GM18909 (cell line): ENCODE results near the gene PDE8A.

Experiments
- ATAC-seq: cut with Tn5 transposase; IDR thresholded peaks from one replicate; pipeline ENCODE4 v1.9.1; 2021; ENCODE audit warnings: mild to moderate bottlenecking; ENCODE audit not compliant: unreplicated experiment, poor library complexity

PDE8A gene

DNA sequence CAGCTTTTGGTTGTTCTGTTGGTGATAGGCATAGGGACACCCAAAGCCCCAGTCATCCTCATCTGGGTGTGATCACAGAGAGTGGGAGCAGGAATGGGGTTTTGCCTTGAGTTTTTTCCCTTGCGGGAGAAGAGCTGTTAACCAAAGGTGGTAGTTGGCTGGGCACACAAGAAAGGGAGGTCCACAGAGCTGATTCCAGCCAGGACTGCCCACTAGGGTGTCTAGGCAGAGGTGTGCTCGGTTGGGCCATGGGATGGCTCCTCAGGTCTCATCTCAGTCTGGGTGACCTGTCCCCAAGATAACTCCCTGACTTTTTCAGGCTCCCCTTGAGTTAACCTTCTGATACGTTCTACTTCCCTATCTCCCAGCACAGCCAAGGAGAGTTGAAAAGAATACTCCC, 134.8 kb downstream of the PDE8A start:
- ATAC-seq = no peak

DNA sequence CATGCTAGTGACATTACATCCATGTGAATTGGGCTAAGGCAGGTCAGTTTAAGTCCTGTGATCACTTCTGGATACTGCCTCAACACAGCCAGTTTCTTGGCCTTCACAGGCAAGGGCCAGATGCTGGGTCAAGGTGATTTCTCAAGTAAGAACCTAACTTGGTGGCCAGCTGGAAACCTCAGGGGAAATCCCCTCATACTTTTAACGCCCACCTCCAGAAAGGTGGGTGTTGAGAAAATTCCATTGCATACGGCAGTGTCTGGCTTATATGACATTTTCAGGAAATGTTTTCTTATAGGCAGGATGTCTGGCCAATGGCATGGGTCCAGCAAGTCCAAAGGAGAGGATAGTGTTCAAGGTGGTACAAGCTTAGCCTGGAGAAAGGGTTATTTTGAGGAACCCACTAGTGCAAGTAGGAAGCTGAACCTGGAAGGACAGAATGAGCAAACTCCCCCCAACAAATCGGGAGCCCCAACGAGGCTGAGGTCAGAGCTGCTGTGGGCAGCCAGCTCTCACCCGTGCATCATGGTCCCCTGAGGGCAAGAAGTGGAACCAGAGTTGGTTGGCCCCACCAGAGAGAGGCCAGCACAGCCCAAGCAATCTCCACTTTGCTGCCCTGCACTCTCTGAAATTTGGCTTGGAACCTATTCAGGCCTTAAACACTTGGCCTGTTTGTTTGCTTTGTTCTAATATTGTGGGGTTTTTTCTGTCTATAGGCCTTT, 135.4 kb downstream of the PDE8A start:
- no peak for ATAC-seq

DNA sequence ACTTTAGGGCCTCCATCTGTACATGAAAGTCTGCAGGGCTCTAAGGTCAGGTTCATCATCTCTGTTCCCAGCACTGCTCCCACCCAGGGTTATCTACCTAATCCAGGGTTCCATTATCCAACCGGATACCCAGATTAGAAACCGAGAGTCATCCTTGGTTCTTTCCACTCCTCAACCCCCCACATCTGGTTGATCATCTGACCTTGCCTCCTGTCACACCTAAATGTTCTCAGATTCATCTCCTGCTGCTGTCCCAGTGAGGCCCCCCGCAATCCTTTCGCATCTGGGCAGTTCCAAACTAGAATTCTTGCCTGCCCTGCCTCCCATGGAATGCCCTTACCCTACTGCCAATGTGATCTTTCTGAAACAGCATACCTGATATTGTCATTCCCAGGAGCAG, 136.5 kb downstream of the PDE8A start:
- ATAC-seq = no peak

DNA sequence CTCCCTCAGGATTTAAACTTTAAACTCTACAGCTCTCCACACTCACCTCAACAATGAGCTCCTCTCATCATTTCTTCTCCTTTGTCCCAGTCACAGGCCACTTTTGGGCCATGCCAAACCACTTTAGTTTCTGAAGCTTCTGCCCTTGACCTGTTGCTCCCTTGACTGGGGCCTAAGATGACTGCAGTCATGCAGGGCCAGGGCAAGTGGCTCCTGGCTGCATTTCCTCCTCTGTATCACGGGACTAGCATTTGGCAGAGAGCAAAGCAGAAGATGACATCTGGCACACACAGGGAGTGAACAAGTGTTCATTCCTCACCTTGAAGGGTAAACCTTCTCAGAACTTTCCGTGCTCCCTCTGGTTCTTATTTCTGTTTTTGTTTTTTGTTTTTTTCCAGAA, 136.9 kb downstream of the PDE8A start:
- no peak for ATAC-seq

DNA sequence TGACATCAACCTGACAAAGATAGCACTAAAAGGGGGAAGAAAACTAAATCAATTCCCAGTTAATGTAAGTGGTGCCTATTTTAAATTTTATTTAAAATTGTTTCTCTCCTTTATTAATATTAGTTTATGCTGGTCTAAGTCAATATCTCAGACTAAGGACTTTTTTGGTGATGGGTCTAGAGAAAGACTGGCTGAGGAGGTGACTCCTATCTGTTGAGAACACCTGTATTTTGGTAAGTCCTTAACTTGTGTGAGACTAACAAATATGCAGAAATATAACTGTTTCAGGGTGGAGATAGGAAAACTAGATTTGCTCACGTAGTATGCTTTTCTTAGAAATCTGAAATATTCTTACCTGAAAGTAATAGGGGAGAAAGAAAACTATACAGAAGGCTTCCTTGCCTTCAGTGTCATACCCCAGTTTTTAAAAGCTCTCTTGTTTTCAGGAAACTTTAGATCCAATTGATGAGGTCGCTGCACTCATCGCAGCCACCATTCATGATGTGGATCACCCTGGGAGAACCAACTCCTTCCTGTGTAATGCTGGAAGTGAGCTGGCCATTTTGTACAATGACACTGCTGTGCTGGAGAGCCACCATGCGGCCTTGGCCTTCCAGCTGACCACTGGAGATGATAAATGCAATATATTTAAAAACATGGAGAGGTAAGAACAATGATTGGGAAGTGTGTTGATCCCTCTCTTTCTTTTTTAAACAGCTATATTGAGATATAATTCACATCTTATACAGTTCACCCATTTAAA, 138.9 kb downstream of the PDE8A start:
- no peak for ATAC-seq

DNA sequence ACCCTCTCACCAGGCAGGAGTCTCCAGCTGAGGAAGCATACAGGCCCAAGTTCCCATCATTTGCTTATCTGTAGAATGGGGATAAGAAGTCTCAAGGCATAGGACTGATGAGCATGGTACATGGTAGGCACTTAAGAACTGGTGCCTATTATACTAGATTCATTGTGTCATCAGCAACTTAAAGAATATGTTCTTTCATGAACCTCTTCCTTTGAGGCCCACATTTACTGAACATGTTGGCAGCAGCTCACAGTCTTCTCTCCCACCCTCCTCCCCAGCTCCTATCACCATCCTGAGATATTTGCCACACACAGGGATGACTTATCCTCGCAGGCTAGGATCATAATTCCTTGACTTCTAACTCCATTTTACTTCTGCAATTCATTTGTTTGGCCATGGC, 142.5 kb downstream of the PDE8A start:
- ATAC-seq = no peak

DNA sequence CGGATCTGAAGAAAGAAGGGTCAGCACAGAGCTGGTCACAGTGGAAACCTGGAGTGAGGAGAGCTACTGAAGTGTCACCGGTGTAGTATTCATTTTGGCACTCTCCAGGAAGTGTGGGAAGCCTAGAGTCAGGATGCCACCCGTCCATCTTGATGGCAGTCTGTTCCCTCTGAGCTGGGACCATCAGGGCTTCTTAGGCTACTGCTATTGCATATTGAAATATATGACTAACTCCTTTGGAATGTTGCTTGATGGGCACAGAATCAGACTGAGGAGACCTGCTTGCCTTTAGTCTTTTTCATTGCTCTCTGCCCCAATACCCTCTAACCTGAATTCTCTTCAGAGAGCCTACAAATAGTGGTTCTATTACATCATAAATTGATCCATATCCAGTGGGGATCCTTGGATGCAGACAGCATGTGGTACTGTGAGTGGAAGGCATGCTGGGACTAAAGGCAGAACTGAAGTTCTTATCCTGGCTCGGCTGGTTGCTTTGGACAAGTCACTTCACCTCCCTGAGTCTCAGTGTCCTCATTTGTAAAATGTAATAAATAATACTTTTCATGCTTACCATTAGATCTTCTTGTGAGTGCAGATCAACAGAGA, 143.5 kb downstream of the PDE8A start:
- no peak for ATAC-seq

DNA sequence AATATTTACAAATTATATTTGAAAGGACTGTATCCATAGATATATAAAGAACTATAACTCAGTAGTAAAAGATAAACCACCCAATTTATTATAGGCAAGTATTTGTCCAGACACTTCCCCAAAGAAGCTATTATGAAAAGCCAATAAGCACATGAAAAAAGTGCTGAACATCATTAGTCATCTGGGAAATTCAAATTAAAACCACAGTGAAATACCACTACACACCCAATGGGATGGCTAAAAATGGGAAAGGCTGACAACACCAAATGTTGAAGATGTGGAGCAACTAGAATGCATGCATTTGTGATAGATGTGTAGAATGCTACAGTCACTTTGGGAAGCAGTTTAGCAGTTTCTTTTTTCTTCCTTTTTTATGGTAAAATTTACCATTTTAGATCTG, 147.0 kb downstream of the PDE8A start:
- ATAC-seq = no peak

DNA sequence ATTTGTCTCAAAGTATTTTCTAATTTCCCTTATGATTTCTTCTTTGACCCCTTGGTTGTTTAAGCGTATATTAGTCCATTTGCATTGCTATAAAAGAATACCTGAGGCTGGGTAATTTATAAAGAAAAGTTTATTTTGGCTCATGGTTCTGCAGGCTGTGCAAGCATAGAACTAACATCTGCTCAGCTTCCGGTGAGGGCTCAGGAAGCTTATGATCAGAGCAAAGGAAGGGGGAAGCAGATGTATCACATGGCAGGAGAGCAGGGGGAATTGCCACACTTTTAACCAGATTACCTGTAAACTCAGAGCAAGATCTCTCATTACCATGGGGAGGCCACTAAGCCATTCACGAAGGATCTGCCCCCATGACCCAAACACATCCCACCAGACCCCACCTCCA, 148.2 kb downstream of the PDE8A start:
- ATAC-seq = no peak

DNA sequence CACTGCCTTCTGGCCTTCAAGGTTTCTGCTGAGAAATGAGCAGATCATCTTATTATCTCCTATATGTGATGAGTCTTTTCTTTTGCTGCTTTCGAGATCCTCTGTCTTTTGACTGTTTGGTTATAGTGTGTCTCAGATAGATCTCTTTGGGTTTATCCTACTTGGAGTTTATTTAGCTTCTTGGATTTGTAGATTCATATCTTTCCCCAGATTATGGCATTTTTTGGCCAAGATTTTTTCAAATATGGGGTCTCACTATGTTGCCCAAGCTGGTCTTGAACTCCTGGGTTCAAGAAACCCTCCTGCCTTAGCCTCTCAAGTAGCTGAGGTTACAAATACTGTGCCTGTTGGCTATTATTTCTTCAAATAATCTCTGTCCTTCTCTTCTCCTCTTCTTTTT, 150.3 kb downstream of the PDE8A start:
- no peak for ATAC-seq

DNA sequence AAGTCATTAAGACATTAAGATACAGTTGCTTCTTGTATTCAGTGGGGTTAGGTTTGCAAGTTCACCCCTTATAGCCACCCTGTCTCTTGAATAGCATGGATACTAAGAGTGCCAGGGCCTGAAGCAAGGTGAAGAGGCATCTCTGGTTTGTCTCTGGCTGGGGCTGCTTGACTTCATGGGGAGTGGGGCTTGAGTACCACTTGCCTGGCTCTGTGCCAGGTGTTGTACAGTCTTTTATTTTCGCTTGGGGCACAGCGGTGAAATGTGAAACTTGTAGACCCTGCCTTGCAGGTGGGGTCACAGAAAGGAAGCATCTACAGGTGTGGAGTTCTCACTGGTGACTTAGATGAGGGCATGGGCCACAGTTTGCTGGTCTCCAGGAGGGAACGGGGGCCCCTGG, 152.1 kb downstream of the PDE8A start:
- ATAC-seq = no peak

DNA sequence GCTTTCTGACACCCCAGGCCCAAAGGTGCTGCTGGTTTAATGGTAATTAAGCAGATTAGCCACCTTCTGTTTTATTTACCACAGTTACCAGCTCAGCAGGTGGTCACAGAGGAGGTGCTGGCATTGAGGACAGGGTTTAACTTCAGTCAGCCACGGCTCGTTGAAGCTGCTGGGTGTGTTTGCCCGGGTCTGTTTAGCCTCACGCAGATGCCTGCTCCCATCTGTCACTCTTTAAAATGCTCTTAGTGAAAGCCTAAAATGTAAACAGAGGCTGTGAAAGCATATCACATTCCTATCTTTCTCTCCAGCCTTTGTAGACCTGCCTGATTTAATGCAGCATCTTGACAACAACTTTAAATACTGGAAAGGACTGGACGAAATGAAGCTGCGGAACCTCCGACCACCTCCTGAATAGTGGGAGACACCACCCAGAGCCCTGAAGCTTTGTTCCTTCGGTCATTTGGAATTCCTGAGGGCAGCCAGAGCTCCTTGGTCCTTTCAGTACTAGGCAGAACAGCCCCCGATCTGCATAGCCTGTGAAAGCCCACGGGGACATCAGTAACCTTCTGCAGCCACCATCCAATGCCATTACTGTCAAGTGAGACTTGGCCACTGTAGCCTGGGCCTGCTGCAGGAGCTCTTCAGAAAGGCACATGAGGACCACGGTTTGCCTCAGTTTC, 156.0 kb downstream of the PDE8A start:
- no peak for ATAC-seq

DNA sequence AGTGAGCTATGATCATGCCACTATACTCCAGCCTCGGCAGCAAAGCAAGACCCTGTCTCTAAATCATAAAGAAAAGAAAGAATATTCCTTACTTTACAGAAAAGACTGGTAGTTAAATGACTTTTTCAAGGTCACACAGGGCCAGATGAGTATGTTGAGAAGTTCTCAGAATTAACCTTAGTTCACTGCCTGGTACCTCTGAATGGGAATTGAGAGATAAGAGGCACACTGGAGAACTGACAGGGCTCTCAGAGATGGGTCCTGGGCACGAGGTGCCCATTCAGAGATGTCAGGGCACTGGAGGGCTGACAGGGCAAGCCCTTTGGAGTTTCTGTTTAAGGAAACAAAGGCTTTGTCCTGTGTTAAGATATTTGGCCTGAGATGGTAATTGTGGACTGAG, 157.7 kb downstream of the PDE8A start:
- no peak for ATAC-seq

DNA sequence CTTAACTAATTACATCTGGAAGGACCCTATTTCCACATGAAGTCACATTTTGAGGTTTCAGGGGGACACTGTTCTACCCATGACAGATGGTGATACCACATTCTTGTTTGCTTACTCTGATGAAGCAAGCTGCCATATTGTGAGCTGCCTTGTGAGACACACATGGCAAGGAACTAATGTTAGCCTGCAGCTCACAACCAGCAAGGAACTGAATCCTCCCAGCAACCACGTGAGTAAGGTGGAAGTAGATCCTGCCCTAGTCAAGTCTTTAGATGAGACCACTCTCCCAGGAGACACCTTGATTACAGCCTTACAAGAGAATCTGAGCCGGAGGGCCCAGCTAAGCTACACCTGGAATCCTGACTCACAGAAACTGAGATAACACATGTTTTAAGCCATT, 160.1 kb downstream of the PDE8A start:
- no peak for ATAC-seq

DNA sequence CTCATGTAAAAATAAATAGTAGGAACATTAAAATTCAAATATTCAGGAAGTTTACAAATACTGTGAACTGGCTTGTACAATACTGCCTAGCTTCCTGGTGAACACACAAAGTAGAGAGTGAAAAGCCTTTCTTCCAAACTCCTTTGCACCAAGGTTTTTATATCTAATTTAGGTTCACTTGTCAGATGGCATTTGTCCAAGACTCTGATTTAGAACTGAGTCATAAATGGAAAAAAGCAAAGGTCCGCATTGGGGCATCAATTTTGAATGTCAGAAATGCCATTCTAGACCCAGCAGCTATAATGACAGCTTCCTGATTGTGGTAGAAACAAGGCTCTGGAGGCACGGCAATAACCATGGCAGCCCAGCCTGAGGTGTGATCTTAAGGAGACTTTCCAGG, 160.7 kb downstream of the PDE8A start:
- ATAC-seq = no peak

DNA sequence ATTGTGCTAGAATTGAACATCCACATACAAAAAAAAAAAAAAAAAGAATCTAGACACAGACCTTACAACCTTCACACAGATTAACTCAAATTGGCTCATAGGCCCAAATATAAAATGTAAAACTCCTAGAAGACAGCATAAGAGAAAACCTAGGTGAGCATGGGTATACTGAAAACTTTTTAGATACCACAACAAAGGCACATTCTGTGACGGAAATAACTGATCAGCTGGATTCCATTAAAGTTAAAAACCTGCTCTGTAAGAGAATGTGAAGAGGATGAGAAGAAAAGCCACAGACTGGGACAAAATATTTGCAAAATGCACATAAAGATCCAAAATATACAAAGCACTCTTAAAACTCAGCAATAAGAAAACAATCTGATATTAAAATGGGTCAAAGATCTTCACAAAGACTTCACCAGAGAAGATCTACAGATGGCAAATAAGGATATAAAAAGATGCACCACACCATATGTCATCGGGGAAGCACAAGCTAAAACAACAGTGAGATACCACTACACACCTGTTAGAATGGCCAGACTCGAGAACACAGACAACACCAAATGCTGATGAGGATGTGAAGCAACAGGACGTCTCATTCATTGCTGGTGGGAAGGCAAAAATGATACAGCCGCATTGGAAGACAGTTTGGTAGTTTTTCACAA, 167.9 kb downstream of the PDE8A start:
- no peak for ATAC-seq

DNA sequence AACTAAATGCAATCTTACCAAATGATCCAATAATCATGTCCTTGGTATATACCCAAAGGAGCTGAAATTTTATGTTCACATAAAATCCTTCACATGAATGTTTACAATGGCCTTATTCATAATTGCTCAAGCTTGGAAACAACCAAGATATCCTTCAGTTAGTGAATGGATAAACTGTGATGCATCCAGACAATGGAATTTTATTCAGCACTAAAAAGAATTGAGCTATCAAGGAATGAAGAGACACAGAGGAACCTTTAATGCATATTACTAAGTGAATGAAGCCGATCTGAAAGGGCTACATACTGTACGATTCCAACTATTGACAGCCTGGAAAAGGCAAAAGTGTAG, 168.4 kb downstream of the PDE8A start:
- ATAC-seq = no peak

DNA sequence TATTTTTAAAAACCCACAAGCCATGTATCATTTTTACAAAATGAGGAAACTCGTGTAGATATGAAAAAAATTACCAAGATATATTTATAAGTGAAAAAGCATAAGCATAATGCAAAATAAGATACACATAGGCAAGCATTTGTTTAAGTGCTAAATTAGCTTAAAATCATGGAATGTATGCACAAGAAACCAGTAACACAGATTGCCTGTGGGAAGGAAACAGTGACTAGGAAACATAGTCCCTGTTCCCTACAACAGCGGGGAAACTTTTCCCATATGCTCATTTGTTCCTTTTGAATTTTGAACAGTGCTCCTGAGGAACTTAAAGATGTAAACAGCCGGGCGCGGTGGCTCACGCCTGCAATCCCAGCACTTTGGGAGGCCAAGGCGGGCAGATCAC, 169.5 kb downstream of the PDE8A start:
- no peak for ATAC-seq

DNA sequence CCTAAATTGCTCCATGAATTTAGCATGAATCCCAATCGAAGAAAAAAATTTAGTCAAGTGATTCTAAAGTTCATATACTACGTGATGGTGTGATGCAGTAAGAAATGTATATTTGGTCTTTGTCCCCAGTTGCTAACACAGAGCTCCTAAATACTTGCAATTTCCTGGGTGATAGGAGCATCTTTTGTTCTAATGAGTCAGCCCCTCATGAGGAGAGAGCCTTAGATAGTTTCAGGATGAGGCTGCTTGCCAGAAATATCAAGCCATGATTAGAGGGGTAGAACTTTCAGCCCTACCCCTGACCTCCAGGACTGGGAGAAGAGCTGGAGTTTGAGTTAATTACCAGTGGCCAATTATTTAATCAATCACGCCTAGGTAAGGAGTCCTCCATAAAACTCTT, 170.2 kb downstream of the PDE8A start:
- ATAC-seq = no peak

DNA sequence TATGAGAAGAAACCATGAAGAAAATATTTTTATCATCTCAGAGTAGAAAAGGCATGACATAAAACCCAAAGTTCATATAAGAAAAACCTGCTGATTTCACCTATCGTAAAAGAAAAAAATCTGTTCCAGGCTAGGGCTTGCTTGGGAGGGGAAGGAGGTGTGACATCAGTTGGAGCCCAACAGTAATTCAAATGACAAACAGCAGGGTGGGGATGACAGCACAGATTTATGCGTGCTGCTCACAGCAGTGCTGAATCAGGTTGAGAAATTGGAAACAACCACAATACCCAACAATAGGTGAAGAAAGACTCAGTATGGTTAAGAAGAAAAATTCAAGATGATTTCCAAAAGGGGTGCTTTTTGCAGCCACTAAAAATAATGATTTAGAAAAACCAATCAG, 172.4 kb downstream of the PDE8A start:
- ATAC-seq = no peak

DNA sequence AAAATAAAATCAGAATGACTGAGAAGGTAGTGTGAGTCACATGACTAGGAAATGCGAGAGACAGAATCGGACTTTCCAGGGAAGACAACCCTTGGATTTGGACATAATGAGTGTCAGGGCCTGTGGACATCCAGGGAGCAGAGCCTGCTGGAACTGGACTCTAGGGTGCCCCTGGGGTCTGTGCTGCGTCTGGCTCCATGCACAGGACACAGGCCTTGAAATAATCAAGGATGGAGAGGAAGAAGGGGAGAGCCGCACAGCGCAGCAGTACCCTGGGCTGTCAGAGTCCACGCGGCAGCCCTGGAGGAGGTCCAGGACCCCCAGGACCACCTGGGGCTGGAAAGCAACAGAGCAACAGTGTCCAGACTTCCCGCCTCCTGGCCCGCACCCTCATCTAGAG, 173.7 kb downstream of the PDE8A start:
- no peak for ATAC-seq
